Caco-2 (cell line): ENCODE results near the gene BLTP3B. TPM values are rescaled to one million over a fixed set of nuclear protein-coding genes. Genes with fewer than 3 reads are reported as not detected.

Experiments used
- BruUV-seq: library from RNA; stranded (reverse); fragments of 400-500 nt; replicated peaks from 2 replicates; lab custom pipeline; 2021; lab: Mats Ljungman, UMichigan
- CTCF ChIA-PET: fragments of 300-600 bp; sonication (Branson Sonifier 250); formaldehyde crosslinking; loops from one replicate; lab custom pipeline; 2022; ENCODE audit warnings: antibody characterized with exemption; lab: Charles Lee
- POLR2A ChIA-PET: fragments of 300-600 bp; sonication (Branson Sonifier 250); formaldehyde crosslinking; loops from one replicate; lab custom pipeline; 2022; ENCODE audit warnings: antibody characterized with exemption; lab: Charles Lee
- DNase-seq, 2 experiments: peaks; one replicate each; pipeline versions ENCODE4 v3.0.0 to v3.0.0-alpha.2; 2020 to 2022
- H3K27me3 ChIP-seq: replicated peaks from 2 replicates; pipeline ENCODE4 v1.6.0; 2011; ENCODE audit warnings: low read length; ENCODE audit not compliant: control insufficient read depth, insufficient read depth
- H3K36me3 ChIP-seq: 2 replicates; pipeline ENCODE4 v1.5.1; 2011; ENCODE audit warnings: low read length; ENCODE audit not compliant: control insufficient read depth, insufficient read depth
- H3K4me1 ChIP-seq: fragments of 250-450 bp; sonication (Bioruptor Pico); 2 replicates; pipeline ENCODE4 v1.5.1; 2020; ENCODE audit warnings: mild to moderate bottlenecking
- H3K4me3 ChIP-seq: 2 replicates; pipeline ENCODE4 v1.5.1; 2011; ENCODE audit warnings: low read depth, mild to moderate bottlenecking, control low read depth, low read length
- H3K9me3 ChIP-seq: fragments of 250-450 bp; sonication (Bioruptor Pico); 2 replicates; pipeline ENCODE4 v1.5.1; 2020; ENCODE audit warnings: mild to moderate bottlenecking, moderate library complexity
- H3K27ac Mint-ChIP-seq: one replicate; pipeline ENCODE4 v1.8.0; 2022; ENCODE audit warnings: mixed read lengths; ENCODE audit not compliant: unreplicated experiment
- H3K27me3 Mint-ChIP-seq: one replicate; pipeline ENCODE4 v1.8.0; 2022; ENCODE audit warnings: mixed read lengths; ENCODE audit not compliant: insufficient read depth, unreplicated experiment
- H3K36me3 Mint-ChIP-seq: one replicate; pipeline ENCODE4 v1.8.0; 2022; ENCODE audit warnings: mild to moderate bottlenecking, mixed read lengths; ENCODE audit not compliant: insufficient read depth, unreplicated experiment
- H3K4me1 Mint-ChIP-seq: one replicate; pipeline ENCODE4 v1.8.0; 2022; ENCODE audit warnings: low read depth, mixed read lengths; ENCODE audit not compliant: unreplicated experiment
- H3K4me3 Mint-ChIP-seq: one replicate; pipeline ENCODE4 v1.8.0; 2022; ENCODE audit warnings: mild to moderate bottlenecking, moderate library complexity, mixed read lengths; ENCODE audit not compliant: unreplicated experiment
- H3K9me3 Mint-ChIP-seq: one replicate; pipeline ENCODE4 v1.8.0; 2022; ENCODE audit warnings: mixed read lengths; ENCODE audit not compliant: unreplicated experiment
- intact Hi-C: fragments of 100-400 bp; cut with micrococcal nuclease; formaldehyde crosslinking; loops from one replicate; pipeline ENCODE4 v1.10.0; 2022; ENCODE audit not compliant: unreplicated experiment
- total RNA-seq: library from RNA; stranded (reverse); gene quantifications from 2 replicates; pipeline ENCODE4 v1.2.3, GENCODE V29; 2022
- TF ChIP-seq, protein P1 (sequence below), 2 experiments: fragments of 200-600 bp in 1 of 2; IDR thresholded peaks; 1 replicate in 1 of 2; 2 replicates in 1 of 2; pipeline versions ENCODE4 v1.5.1 to v1.8.0; 2011 to 2022; ENCODE audit warnings: antibody characterized with exemption in 1 of 2, control low read depth in 1 of 2, inconsistent platforms in 1 of 2, low read depth in 1 of 2, low read length in 1 of 2, mild to moderate bottlenecking in 1 of 2, moderate library complexity in 1 of 2; ENCODE audit not compliant: insufficient read depth in 1 of 2, severe bottlenecking in 1 of 2, unreplicated experiment in 1 of 2

The BLTP3B gene
- total RNA-seq, 1 experiment from 2014 or later: 29.6 TPM

DNA sequence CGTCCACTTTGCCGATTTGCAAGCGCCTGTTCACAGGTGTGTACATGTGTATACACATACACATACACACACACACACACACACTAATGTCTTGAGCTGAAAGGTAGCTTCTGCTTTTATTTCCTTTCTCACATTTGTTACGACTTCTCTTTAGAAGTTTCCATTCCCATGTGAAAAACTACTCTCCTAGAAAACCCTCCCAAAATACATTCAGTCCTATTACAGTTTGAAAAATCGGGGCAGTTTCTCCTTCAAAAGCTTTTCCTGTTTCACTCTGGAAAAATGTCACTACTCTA is 3.9 kb downstream of the BLTP3B start:
- no peak for DNase-seq
- Mint-ChIP-seq H3K36me3 (no peaks in the 10 kb centered on the region), H3K27ac (no peak overlapping the region), H3K9me3 (no peaks in the 10 kb centered on the region), H3K4me1 (peaks cover 25% of the 10 kb centered on the region), H3K27me3 (no peaks in the 10 kb centered on the region), H3K4me3 (no peak overlapping the region)
- POLR2A ChIA-PET: no interaction called here
- H3K36me3 ChIP-seq: no peaks in the 10 kb centered on the region
- CTCF ChIA-PET: interaction anchor here (2.7 kb wide), 1 partner anchor 90 kb away, joined by 10 read pairs; no protein-coding TSS in a partner anchor
- no peaks in the 10 kb centered on the region for H3K4me1 ChIP-seq
- H3K9me3 ChIP-seq: no peaks in the 10 kb centered on the region
- no peaks in the 10 kb centered on the region for H3K27me3 ChIP-seq
- no TSS peak for BruUV-seq
- H3K4me3 ChIP-seq: no peak overlapping the region
- TF ChIP-seq, protein P1, sequence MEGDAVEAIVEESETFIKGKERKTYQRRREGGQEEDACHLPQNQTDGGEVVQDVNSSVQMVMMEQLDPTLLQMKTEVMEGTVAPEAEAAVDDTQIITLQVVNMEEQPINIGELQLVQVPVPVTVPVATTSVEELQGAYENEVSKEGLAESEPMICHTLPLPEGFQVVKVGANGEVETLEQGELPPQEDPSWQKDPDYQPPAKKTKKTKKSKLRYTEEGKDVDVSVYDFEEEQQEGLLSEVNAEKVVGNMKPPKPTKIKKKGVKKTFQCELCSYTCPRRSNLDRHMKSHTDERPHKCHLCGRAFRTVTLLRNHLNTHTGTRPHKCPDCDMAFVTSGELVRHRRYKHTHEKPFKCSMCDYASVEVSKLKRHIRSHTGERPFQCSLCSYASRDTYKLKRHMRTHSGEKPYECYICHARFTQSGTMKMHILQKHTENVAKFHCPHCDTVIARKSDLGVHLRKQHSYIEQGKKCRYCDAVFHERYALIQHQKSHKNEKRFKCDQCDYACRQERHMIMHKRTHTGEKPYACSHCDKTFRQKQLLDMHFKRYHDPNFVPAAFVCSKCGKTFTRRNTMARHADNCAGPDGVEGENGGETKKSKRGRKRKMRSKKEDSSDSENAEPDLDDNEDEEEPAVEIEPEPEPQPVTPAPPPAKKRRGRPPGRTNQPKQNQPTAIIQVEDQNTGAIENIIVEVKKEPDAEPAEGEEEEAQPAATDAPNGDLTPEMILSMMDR (IDR thresholded peaks at IDR 0.05; ENCODE audit: insufficient read depth in 1 of 2, low read depth in 1 of 2, low read length in 1 of 2, severe bottlenecking in 1 of 2, unreplicated experiment in 1 of 2): no peak
- intact Hi-C loops: loop anchor here (1.0 to 5.0 kb wide), 2 partner anchors 91 to 434 kb away; partner anchors contain the start of gene GAS2L3

DNA sequence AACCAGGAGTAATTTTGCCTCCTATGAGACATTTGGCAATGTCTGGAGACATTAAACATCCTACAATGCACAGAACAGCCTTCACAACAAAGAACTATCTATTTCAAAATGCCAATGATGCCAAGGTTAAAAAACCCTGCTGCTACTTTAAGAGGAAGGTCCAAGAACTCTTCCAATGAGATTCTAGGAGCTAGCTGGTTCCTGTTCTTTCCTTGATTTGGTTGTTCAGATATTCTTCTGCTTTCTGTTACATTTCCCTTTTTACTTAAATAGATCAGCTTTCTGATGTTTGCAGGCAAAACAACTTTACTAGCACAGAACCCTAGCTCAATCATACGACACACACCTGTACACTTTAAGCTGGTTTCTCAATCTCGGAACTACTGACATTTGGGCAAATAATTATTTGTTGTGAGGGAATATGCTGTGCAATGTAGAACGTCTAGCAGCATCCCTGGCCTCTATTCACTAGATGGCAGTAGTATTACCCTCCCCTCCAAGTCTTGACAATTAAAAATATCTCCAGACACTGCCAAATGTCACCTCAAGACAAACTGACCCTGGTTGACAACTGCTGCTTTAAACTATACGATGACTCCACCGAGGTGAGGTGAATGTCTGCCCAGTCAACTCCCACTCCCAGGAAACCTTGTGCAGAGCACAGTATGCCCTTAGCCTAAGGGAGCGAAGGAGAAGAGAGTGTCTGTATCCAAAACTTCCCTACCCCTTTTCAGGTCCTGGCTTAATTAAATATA is 4.4 kb downstream of the BLTP3B start:
- Histone ChIP-seq H3K27me3 (no peaks in the 10 kb centered on the region), H3K4me1 (no peaks in the 10 kb centered on the region), H3K4me3 (no peak overlapping the region), H3K9me3 (no peaks in the 10 kb centered on the region), H3K36me3 (no peaks in the 10 kb centered on the region)
- intact Hi-C loops: loop anchor here (1.0 to 5.0 kb wide), 2 partner anchors 91 to 434 kb away; partner anchors contain the start of gene GAS2L3
- TF ChIP-seq, protein P1 (IDR thresholded peaks at IDR 0.05; ENCODE audit: insufficient read depth in 1 of 2, low read depth in 1 of 2, low read length in 1 of 2, severe bottlenecking in 1 of 2, unreplicated experiment in 1 of 2): peak in 1 of 2 experiments; percentile 19
- POLR2A ChIA-PET: no interaction called here
- Mint-ChIP-seq H3K9me3 (no peaks in the 10 kb centered on the region), H3K4me1 (peaks cover 20% of the 10 kb centered on the region), H3K27me3 (no peaks in the 10 kb centered on the region), H3K4me3 (no peak overlapping the region), H3K27ac (no peak overlapping the region), H3K36me3 (no peaks in the 10 kb centered on the region)
- no TSS peak for BruUV-seq
- DNase-seq: peak in 1 of 2 experiments; percentile 16
- CTCF ChIA-PET: interaction anchor here (2.7 kb wide), 1 partner anchor 91 kb away, joined by 10 read pairs; no protein-coding TSS in a partner anchor

DNA sequence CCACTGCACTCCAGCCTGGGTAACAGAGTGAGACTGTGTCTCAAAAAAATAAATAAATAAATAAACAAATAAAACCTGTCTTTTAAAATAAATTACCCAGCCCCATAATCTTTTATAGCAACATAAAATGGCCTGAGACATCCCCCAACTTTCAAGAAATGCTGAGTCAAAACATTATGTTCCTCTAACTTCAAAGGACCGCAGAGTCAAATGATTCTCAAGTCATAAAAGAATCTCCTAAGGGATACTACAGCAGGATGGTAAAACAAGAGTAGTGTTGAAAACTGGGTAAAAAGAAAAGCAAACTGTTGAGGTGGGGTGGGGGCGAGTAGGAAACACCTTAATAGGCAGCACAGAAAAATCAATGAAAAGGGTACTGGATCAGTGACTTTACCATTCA is 9.5 kb downstream of the BLTP3B start:
- Histone ChIP-seq H3K4me3 (no peak overlapping the region), H3K36me3 (no peaks in the 10 kb centered on the region), H3K4me1 (peaks cover 8% of the 10 kb centered on the region), H3K27me3 (no peaks in the 10 kb centered on the region), H3K9me3 (0 out of 2 replicates have a peak, but pooled peaks cover 5% of the 10 kb centered on the region)
- POLR2A ChIA-PET: no interaction called here
- TF ChIP-seq, protein P1 (IDR thresholded peaks at IDR 0.05; ENCODE audit: insufficient read depth in 1 of 2, low read depth in 1 of 2, low read length in 1 of 2, severe bottlenecking in 1 of 2, unreplicated experiment in 1 of 2): no peak
- no peaks in the 10 kb centered on the region for H3K27me3 Mint-ChIP-seq
- H3K9me3 Mint-ChIP-seq: no peaks in the 10 kb centered on the region
- H3K36me3 Mint-ChIP-seq: no peaks in the 10 kb centered on the region
- peaks cover 10% of the 10 kb centered on the region for H3K4me1 Mint-ChIP-seq
- H3K4me3 Mint-ChIP-seq: no peak overlapping the region
- intact Hi-C loops: no loop called here
- no peak for DNase-seq
- H3K27ac Mint-ChIP-seq: no peak overlapping the region
- BruUV-seq: no TSS peak
- CTCF ChIA-PET: no interaction called here
